Measurements from ENCODE around the gene PAK1.

The PAK1 gene

DNA sequence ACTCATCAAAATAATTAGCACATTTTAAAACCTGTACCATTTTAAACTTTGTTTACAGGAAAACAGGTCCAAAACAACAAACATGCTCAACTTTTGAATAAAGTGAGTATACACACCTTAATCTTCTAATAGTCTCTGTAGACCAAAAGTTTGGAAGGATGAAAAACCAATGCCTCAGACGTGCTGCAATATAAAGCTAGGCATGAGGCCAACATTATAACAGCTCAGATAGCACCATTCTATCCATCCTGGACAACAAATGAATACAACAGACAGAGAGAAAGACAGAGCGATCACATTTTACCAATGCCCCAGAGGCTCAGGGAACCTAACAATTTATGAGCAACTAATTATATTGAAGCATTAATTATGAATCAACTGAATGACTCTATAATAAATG is 77.0 kb downstream of the PAK1 start (continued):
- TF ChIP-seq POU6F1 (CRISPR knock-in tag; IDR thresholded peaks at IDR 0.05; ENCODE audit: borderline replicate concordance, low read depth), result no peak
- TF ChIP-seq OSR1 (CRISPR knock-in tag; IDR thresholded peaks at IDR 0.05), result no peak
- no peak for TF ChIP-seq TCF4 (CRISPR knock-in tag; IDR thresholded peaks at IDR 0.05; ENCODE audit: borderline replicate concordance)
- TF ChIP-seq, protein P1, sequence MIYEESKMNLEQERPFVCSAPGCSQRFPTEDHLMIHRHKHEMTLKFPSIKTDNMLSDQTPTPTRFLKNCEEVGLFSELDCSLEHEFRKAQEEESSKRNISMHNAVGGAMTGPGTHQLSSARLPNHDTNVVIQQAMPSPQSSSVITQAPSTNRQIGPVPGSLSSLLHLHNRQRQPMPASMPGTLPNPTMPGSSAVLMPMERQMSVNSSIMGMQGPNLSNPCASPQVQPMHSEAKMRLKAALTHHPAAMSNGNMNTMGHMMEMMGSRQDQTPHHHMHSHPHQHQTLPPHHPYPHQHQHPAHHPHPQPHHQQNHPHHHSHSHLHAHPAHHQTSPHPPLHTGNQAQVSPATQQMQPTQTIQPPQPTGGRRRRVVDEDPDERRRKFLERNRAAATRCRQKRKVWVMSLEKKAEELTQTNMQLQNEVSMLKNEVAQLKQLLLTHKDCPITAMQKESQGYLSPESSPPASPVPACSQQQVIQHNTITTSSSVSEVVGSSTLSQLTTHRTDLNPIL (CRISPR knock-in tag; IDR thresholded peaks at IDR 0.05; ENCODE audit: low read depth), result no peak
- TF ChIP-seq ZFP3 (CRISPR knock-in tag; IDR thresholded peaks at IDR 0.05), result no peak
- no peak for TF ChIP-seq RARB (CRISPR knock-in tag; IDR thresholded peaks at IDR 0.05)
- no peak for TF ChIP-seq ZC3H10 (CRISPR knock-in tag; IDR thresholded peaks at IDR 0.05)

DNA sequence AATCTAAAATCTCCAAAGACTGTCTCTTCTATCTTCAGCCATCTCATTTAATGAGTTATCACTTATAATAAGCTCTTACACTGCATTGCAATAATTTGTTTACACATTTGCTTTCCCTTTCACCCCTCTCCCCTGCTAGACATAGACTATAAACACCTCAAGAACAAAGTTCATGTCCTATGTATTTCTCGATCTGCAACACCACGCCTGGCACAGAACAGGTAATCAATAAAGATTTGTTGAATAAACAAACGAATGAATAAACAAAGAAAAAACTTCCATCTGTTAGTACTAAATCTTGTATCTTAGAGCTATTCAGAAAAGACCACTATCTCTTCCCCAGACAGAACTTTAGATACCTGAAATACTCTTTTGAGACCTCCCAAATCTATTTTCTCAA is 77.6 kb downstream of the PAK1 start:
- ATAC-seq, result no peak
- TF ChIP-seq ZFP3 (CRISPR knock-in tag; IDR thresholded peaks at IDR 0.05) (no peak), ARNTL (CRISPR knock-in tag; IDR thresholded peaks at IDR 0.05; ENCODE audit: borderline replicate concordance, low read depth) (no peak), TOX (CRISPR knock-in tag; IDR thresholded peaks at IDR 0.05; ENCODE audit: borderline replicate concordance) (no peak), SNAI2 (CRISPR knock-in tag; IDR thresholded peaks at IDR 0.05) (no peak), ZNF70 (CRISPR knock-in tag; IDR thresholded peaks at IDR 0.05) (no peak), CSRNP3 (CRISPR knock-in tag; IDR thresholded peaks at IDR 0.05) (no peak), BACH2 (CRISPR knock-in tag; IDR thresholded peaks at IDR 0.05; ENCODE audit: borderline replicate concordance) (no peak), ISL1 (CRISPR knock-in tag; IDR thresholded peaks at IDR 0.05) (no peak), TSHZ2 (CRISPR knock-in tag; IDR thresholded peaks at IDR 0.05) (no peak), ESRRG (CRISPR knock-in tag; IDR thresholded peaks at IDR 0.05) (no peak), PPARA (CRISPR knock-in tag; IDR thresholded peaks at IDR 0.05; ENCODE audit: borderline replicate concordance) (no peak), GLIS3 (CRISPR knock-in tag; IDR thresholded peaks at IDR 0.05) (no peak), OSR1 (CRISPR knock-in tag; IDR thresholded peaks at IDR 0.05) (no peak), POU6F1 (CRISPR knock-in tag; IDR thresholded peaks at IDR 0.05; ENCODE audit: borderline replicate concordance, low read depth) (no peak), TCF4 (CRISPR knock-in tag; IDR thresholded peaks at IDR 0.05; ENCODE audit: borderline replicate concordance) (no peak), ZC3H10 (CRISPR knock-in tag; IDR thresholded peaks at IDR 0.05) (no peak)

DNA sequence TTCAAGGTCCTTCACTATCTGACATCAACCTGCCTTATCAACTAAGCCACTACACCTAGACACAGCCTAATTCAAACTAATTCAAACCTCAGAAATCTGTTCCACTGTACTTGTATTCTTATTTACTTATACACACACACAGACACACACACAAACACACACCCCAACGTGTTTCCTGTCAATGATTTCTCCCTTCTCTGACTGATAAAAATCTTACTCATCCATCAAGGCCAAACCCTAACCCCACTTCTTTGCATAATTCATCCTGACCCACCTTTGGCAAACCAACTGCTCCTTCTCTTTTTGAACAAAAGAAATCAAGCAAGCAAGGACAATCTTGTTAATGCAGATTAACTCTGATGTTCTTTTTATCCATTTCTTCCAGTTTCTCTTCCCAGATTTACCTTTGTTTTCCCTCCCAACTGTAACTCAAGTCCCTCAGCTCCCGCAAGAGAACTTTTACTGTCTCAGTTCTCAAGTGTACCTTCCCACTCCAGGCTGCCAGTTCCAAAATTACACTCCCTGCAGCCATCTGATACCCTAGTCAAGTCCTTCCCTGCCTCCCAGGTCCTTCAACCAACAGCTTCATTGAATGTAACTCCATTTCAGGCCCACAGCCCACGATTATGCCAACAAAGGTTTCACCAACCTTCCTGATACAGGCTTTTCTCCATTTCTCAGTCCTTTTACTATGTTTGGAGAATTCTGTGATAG is 78.3 kb downstream of the PAK1 start:
- no peak for TF ChIP-seq PPARA (CRISPR knock-in tag; IDR thresholded peaks at IDR 0.05; ENCODE audit: borderline replicate concordance)
- TF ChIP-seq, protein P1 (CRISPR knock-in tag; IDR thresholded peaks at IDR 0.05; ENCODE audit: low read depth), result no peak
- no peak for TF ChIP-seq ISL1 (CRISPR knock-in tag; IDR thresholded peaks at IDR 0.05)
- TF ChIP-seq RARB (CRISPR knock-in tag; IDR thresholded peaks at IDR 0.05), result no peak
- TF ChIP-seq TCF4 (CRISPR knock-in tag; IDR thresholded peaks at IDR 0.05; ENCODE audit: borderline replicate concordance), result no peak
- TF ChIP-seq ZNF565 (CRISPR knock-in tag; conservative IDR thresholded peaks at IDR 0.05; ENCODE audit: low read depth), result no peak
- no peak for TF ChIP-seq OSR1 (CRISPR knock-in tag; IDR thresholded peaks at IDR 0.05)
- no peak for TF ChIP-seq GLIS3 (CRISPR knock-in tag; IDR thresholded peaks at IDR 0.05)
- TF ChIP-seq ESRRG (CRISPR knock-in tag; IDR thresholded peaks at IDR 0.05), result no peak
- no peak for TF ChIP-seq POU6F1 (CRISPR knock-in tag; IDR thresholded peaks at IDR 0.05; ENCODE audit: borderline replicate concordance, low read depth)
- no peak for TF ChIP-seq CSDC2 (CRISPR knock-in tag; IDR thresholded peaks at IDR 0.05)
- TF ChIP-seq ZFP30 (CRISPR knock-in tag; IDR thresholded peaks at IDR 0.05), result no peak
- TF ChIP-seq ZNF8 (CRISPR knock-in tag; IDR thresholded peaks at IDR 0.05), result no peak
- no peak for TF ChIP-seq SNAI2 (CRISPR knock-in tag; IDR thresholded peaks at IDR 0.05)
- TF ChIP-seq TOX (CRISPR knock-in tag; IDR thresholded peaks at IDR 0.05; ENCODE audit: borderline replicate concordance), result no peak
- no peak for TF ChIP-seq ZC3H10 (CRISPR knock-in tag; IDR thresholded peaks at IDR 0.05)
- TF ChIP-seq ZFP3 (CRISPR knock-in tag; IDR thresholded peaks at IDR 0.05), result no peak
- TF ChIP-seq BACH2 (CRISPR knock-in tag; IDR thresholded peaks at IDR 0.05; ENCODE audit: borderline replicate concordance), result no peak
- no peak for ATAC-seq

Measured in SK-N-SH treated with all-trans-retinoic acid at 6 μM for 48 hours (cell line).